OCI-LY3 (cell line): Measurements from ENCODE around the gene ABCF1.
"Not testable (repeated sequence)": the region's sequence is repeated elsewhere in the genome, so short reads cannot be mapped to it uniquely, and the experiment has no call there.

Source experiments
- H2AFZ ChIP-seq: fragments of 200-600, 300-600 bp; shearing (Covaris generic); 2 replicates; pipeline ENCODE4 v1.6.0; 2014; ENCODE audit warnings: antibody characterized with exemption, low read depth, low read length
- H3K27ac ChIP-seq: fragments of 200-600, 300-600 bp; sonication (generic); 2 replicates; pipeline ENCODE4 v1.5.1; 2014; ENCODE audit warnings: mild to moderate bottlenecking, low read length, moderate library complexity, mixed read lengths
- H3K27me3 ChIP-seq: fragments of 200-600, 300-600 bp; sonication (generic); 2 replicates; pipeline ENCODE4 v1.6.1; 2014; ENCODE audit warnings: low read depth, low read length, mixed read lengths
- H3K36me3 ChIP-seq: fragments of 200-600, 300-600 bp; sonication (generic); replicated peaks from 2 replicates; pipeline ENCODE3; 2014; ENCODE audit warnings: low read depth, low read length, mixed read lengths
- H3K4me1 ChIP-seq: fragments of 300-600, 200-600 bp; sonication (generic); 2 replicates; pipeline ENCODE4 v1.6.1; 2014; ENCODE audit warnings: low read length, mixed read lengths
- H3K4me2 ChIP-seq: fragments of 200-600, 300-600 bp; sonication (generic); 2 replicates; pipeline ENCODE4 v1.6.1; 2014; ENCODE audit warnings: low read length, mixed read lengths
- H3K4me3 ChIP-seq: fragments of 300-600, 200-600 bp; sonication (generic); 2 replicates; pipeline ENCODE4 v1.5.1; 2014; ENCODE audit warnings: antibody characterized with exemption, mild to moderate bottlenecking, low read length, moderate library complexity
- H3K79me2 ChIP-seq: fragments of 300-600, 200-600 bp; shearing (Covaris generic); 2 replicates; pipeline ENCODE4 v1.6.1; 2014; ENCODE audit warnings: mild to moderate bottlenecking, low read length, mixed read lengths
- H3K9ac ChIP-seq: fragments of 300-600, 200-600 bp; shearing (Covaris generic); 2 replicates; pipeline ENCODE4 v1.6.0; 2014; ENCODE audit warnings: mild to moderate bottlenecking, low read length, moderate library complexity
- H3K9me3 ChIP-seq: fragments of 200-600, 300-600 bp; shearing (Covaris generic); 2 replicates; pipeline ENCODE4 v1.6.1; 2014; ENCODE audit warnings: low read length, mixed read lengths; ENCODE audit not compliant: insufficient read depth
- H4K20me1 ChIP-seq: fragments of 200-600, 300-600 bp; sonication (generic); 2 replicates; pipeline ENCODE4 v1.6.1; 2016; ENCODE audit warnings: low read length, mixed read lengths; ENCODE audit not compliant: insufficient read depth
- EZH2phosphoT487 ChIP-seq: fragments of 200-600 bp; shearing (Covaris generic); IDR thresholded peaks from 2 replicates; pipeline ENCODE4 v1.6.1; 2018; ENCODE audit warnings: antibody characterized with exemption, mixed run types, low read depth
- TF ChIP-seq, protein P1 (sequence below): fragments of 200-600, 300-600 bp; sonication (generic); IDR thresholded peaks from 2 replicates; pipeline ENCODE4 v1.5.1; 2014; ENCODE audit warnings: antibody characterized with exemption, low read length, low read depth

ABCF1 gene

DNA sequence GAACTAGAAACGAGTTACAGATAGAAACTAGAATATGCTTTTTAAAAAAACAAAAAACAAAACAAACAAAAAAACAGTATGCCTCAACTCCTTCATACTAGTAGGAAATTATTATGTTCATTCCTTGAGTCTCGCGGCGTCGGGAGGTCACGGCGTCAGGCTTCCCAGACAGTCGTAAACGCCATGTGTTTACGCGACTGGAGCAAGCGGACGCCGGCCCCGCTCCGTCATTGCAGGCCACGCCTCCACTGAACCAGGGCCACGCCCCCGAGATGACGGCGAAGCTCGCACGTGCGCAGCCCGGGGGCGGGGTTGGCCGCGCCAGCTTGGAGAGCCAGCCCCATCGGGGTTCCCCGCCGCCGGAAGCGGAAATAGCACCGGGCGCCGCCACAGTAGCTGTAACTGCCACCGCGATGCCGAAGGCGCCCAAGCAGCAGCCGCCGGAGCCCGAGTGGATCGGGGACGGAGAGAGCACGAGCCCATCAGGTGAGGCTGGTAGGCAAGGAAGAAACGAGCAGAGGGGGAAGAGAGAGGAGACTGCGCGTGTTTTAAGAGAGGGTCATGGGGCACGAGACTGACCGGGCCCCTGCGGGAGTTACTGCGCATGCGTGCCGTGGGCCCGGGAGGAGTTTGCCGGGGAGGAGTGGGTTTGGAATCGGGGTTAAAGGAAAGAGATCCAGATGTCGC is at the start of gene ABCF1:
Gene ABCF1 (plus strand): TSS at position 368 of the 687 bp plus-strand sequence. CDS start 46 bp downstream, at position 414.
- Histone ChIP-seq H3K79me2 (peaks cover 47% of the 10 kb centered on the region), H3K9me3 (no peaks in the 10 kb centered on the region), H3K4me3 (peak within 1 kb of the TSS; percentile 99), H3K36me3 (no peaks in the 10 kb centered on the region), H2AFZ (peak within 1 kb of the TSS; percentile 87), H4K20me1 (peaks cover 31% of the 10 kb centered on the region), H3K27ac (peak within 1 kb of the TSS; percentile 71), H3K27me3 (no peaks in the 10 kb centered on the region), H3K4me1 (peaks cover 20% of the 10 kb centered on the region), H3K9ac (peak within 1 kb of the TSS; percentile 86), H3K4me2 (peak within 1 kb of the TSS; percentile 96)
- TF ChIP-seq EZH2phosphoT487, result no peak
- TF ChIP-seq, protein P1, sequence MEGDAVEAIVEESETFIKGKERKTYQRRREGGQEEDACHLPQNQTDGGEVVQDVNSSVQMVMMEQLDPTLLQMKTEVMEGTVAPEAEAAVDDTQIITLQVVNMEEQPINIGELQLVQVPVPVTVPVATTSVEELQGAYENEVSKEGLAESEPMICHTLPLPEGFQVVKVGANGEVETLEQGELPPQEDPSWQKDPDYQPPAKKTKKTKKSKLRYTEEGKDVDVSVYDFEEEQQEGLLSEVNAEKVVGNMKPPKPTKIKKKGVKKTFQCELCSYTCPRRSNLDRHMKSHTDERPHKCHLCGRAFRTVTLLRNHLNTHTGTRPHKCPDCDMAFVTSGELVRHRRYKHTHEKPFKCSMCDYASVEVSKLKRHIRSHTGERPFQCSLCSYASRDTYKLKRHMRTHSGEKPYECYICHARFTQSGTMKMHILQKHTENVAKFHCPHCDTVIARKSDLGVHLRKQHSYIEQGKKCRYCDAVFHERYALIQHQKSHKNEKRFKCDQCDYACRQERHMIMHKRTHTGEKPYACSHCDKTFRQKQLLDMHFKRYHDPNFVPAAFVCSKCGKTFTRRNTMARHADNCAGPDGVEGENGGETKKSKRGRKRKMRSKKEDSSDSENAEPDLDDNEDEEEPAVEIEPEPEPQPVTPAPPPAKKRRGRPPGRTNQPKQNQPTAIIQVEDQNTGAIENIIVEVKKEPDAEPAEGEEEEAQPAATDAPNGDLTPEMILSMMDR, result no peak

DNA sequence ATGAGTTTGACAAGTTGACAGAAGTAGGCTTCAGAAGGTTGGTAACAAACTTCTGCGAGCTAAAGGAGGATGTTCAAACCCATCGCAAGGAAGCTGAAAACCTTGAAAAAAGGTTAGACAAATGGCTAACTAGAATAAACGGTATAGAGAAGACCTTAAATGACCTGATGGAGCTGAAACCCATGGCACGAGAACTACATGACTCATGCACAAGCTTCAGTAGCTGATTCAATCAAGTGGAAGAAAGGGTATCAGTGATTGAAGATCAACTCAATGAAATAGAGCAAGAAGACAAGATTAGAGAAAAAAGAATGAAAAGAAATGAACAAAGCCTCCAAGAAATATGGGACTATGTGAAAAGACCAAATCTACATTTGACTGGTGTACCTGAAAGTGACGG is 49.3 kb upstream of the ABCF1 start:
- H3K27ac ChIP-seq, H3K4me2 ChIP-seq, H3K4me1 ChIP-seq, H3K9me3 ChIP-seq, H3K9ac ChIP-seq, H3K4me3 ChIP-seq, H3K27me3 ChIP-seq, H2AFZ ChIP-seq, H3K36me3 ChIP-seq, H3K79me2 ChIP-seq, H4K20me1 ChIP-seq: not testable (repeated sequence)

GRCh38 chr6:30526444-30526843 is 44.8 kb upstream of the ABCF1 start:
- not testable (repeated sequence) for H3K27me3 ChIP-seq, H3K27ac ChIP-seq, H3K9ac ChIP-seq, H4K20me1 ChIP-seq, H3K4me2 ChIP-seq, H3K79me2 ChIP-seq, H3K9me3 ChIP-seq, H3K36me3 ChIP-seq, H2AFZ ChIP-seq, H3K4me3 ChIP-seq
- H3K4me1 ChIP-seq, result peaks cover 24% of the 10 kb centered on the region

- H3K9ac ChIP-seq, result not testable (repeated sequence)
Measured at GRCh38 chr6:30529349-30529875, 41.8 kb upstream of the ABCF1 start.

DNA sequence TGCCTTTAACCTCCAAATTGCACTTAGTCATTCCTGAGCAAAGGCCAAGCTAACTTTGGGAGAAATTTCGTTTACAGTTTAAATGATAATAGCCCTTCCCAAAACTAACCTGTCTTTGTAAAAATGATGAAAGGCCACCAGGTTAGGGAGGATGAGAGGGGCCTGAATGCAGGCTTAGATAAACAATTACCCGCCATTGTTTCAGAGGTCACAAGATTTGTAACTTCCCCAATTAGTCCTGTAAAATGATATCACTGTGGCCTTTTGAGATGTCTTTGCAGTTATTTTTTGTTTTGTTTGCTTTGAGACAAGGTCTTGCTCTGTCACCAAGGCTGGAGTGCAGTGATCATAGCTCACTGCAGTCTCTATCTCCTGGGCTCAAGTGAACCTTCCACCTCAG is 41.2 kb upstream of the ABCF1 start:
- Histone ChIP-seq H3K9ac (no peak overlapping the region), H3K4me3 (no peak overlapping the region), H3K79me2 (no peaks in the 10 kb centered on the region), H2AFZ (no peak overlapping the region), H3K27me3 (no peaks in the 10 kb centered on the region), H3K4me2 (peak overlapping the region; percentile 27; the same call in 1 of the 2 replicates), H4K20me1 (no peaks in the 10 kb centered on the region), H3K9me3 (no peaks in the 10 kb centered on the region), H3K4me1 (peaks cover 30% of the 10 kb centered on the region), H3K27ac (0 out of 2 replicates have a peak overlapping the region, but pooled peaks have one; percentile 20), H3K36me3 (no peaks in the 10 kb centered on the region)
- TF ChIP-seq EZH2phosphoT487, result no peak
- TF ChIP-seq, protein P1, result no peak

More at GRCh38 chr6:30529349-30529875, 41.8 kb upstream of the ABCF1 start:
- not testable (repeated sequence) for H4K20me1 ChIP-seq, H2AFZ ChIP-seq, H3K27me3 ChIP-seq, H3K4me3 ChIP-seq, H3K9me3 ChIP-seq, H3K79me2 ChIP-seq, H3K36me3 ChIP-seq
- Histone ChIP-seq H3K27ac (peak overlapping the region; percentile 20; the same call in 1 of the 2 replicates), H3K4me2 (peak overlapping the region; percentile 27), H3K4me1 (peaks cover 30% of the 10 kb centered on the region)
